ENCODE measurements around the gene TNIK. TPM values are rescaled to one million over a fixed set of nuclear protein-coding genes. Genes with fewer than 3 reads are reported as not detected.

The TNIK gene
- total RNA-seq, 2 donors from 2014 or later, result 13.6 to 16.0 TPM

- intact Hi-C loops (cut with DNase I), result loop anchor here in 1 of 2 donors (5.0 kb wide), 1 partner anchor 63 kb away; no protein-coding TSS in a partner anchor
- DNase-seq (no peak), ATAC-seq (peak; percentile 48 to 62)
Measured at GRCh38 chr3:171333784-171334464, 126.3 kb downstream of the TNIK start.

GRCh38 chr3:171330938-171331337 is 129.3 kb downstream of the TNIK start:
- ATAC-seq (no peak), DNase-seq (no peak)
- intact Hi-C loops (cut with DNase I), result loop anchor here in 1 of 2 donors (5.0 kb wide), 1 partner anchor 66 kb away; no protein-coding TSS in a partner anchor

GRCh38 chr3:171329746-171330145 is 130.5 kb downstream of the TNIK start:
- intact Hi-C loops (cut with DNase I), result loop anchor here in 1 of 2 donors (5.0 to 10.0 kb wide), 3 partner anchors 68 to 225 kb away; no protein-coding TSS in a partner anchor
- DNase-seq (no peak), ATAC-seq (no peak)

GRCh38 chr3:171328419-171329082 is 131.7 kb downstream of the TNIK start:
- DNase-seq (no peak), ATAC-seq (peak in 1 of 2 donors; percentile 25)
- intact Hi-C loops (cut with DNase I), result loop anchor here in 1 of 2 donors (10.0 kb wide), 2 partner anchors 126 to 226 kb away; no protein-coding TSS in a partner anchor

GRCh38 chr3:171327441-171328174 is 132.6 kb downstream of the TNIK start:
- no peak for DNase-seq
- ATAC-seq, result no peak
- intact Hi-C loops (cut with DNase I), result loop anchor here in 1 of 2 donors (10.0 kb wide), 2 partner anchors 127 to 227 kb away; no protein-coding TSS in a partner anchor

GRCh38 chr3:171326717-171327440 is 133.3 kb downstream of the TNIK start:
- ATAC-seq, result no peak
- DNase-seq, result no peak
- intact Hi-C loops (cut with DNase I), result loop anchor here in 1 of 2 donors (10.0 kb wide), 2 partner anchors 128 to 228 kb away; no protein-coding TSS in a partner anchor

GRCh38 chr3:171323938-171324536 is 136.2 kb downstream of the TNIK start:
- ATAC-seq (peak; percentile 33 to 53), DNase-seq (no peak)
- intact Hi-C loops (cut with DNase I), result loop anchor here in 1 of 2 donors (10.0 kb wide), 2 partner anchors 131 to 231 kb away; no protein-coding TSS in a partner anchor

GRCh38 chr3:171321559-171322360 is 138.4 kb downstream of the TNIK start:
- intact Hi-C loops (cut with DNase I), result loop anchor here in 1 of 2 donors (10.0 kb wide), 2 partner anchors 133 to 233 kb away; no protein-coding TSS in a partner anchor
- no peak for ATAC-seq

GRCh38 chr3:171320750-171321558 is 139.3 kb downstream of the TNIK start:
- DNase-seq (no peak), ATAC-seq (peak; percentile 93 to 94)
- intact Hi-C loops (cut with DNase I), result loop anchor here in 1 of 2 donors (10.0 kb wide), 2 partner anchors 134 to 234 kb away; no protein-coding TSS in a partner anchor

More at GRCh38 chr3:171321559-171322360, 138.4 kb downstream of the TNIK start:
- DNase-seq, result no peak

- DNase-seq (peak; percentile 48), ATAC-seq (peak; percentile 86 to 90)
- intact Hi-C loops (cut with DNase I), result no loop called here
Measured at GRCh38 chr3:171317171-171317570, 143.0 kb downstream of the TNIK start.

GRCh38 chr3:171315919-171316318 is 144.3 kb downstream of the TNIK start:
- DNase-seq (no peak), ATAC-seq (no peak)
- intact Hi-C loops (cut with DNase I), result no loop called here

- ATAC-seq, result no peak
- intact Hi-C loops (cut with DNase I), result no loop called here
- DNase-seq, result no peak
Measured at GRCh38 chr3:171315101-171315500, 145.1 kb downstream of the TNIK start.

GRCh38 chr3:171314341-171314740 is 145.9 kb downstream of the TNIK start:
- intact Hi-C loops (cut with DNase I), result no loop called here
- DNase-seq (no peak), ATAC-seq (no peak)

GRCh38 chr3:171313702-171314101 is 146.5 kb downstream of the TNIK start:
- ATAC-seq (no peak), DNase-seq (no peak)
- intact Hi-C loops (cut with DNase I), result no loop called here

GRCh38 chr3:171312741-171313140 is 147.5 kb downstream of the TNIK start:
- no peak for DNase-seq
- ATAC-seq, result no peak
- intact Hi-C loops (cut with DNase I), result no loop called here

- ATAC-seq, result no peak
- intact Hi-C loops (cut with DNase I), result no loop called here
Measured at GRCh38 chr3:171311784-171312183, 148.4 kb downstream of the TNIK start.

More at GRCh38 chr3:171311784-171312183, 148.4 kb downstream of the TNIK start:
- no peak for DNase-seq
